ENCODE measurements around the gene SH3PXD2A.

DNA sequence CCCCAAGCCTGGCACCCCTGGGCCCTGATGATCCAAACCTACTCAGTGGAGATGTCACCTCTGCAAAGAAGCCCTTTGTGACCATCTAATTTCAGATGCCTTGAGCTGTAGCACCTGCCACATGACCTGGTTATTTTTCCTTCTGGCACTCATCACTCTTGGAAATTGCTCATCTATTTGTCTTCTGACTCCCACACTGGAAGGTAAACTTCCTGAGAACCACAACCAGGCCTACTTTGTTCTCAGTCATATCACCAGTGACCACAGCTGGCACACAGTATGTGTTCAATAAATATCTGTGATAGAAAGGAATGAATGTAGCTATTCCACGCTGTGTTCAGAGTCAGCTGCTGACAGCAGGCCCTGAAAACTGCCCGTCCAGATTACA, 97.1 kb downstream of the SH3PXD2A start:
- TF ChIP-seq POLR2A (IDR thresholded peaks at IDR 0.05; ENCODE audit: low read depth, low read length) (no peak), POLR2AphosphoS5 (IDR thresholded peaks at IDR 0.05; ENCODE audit: low read depth, low read length) (no peak), TAF1 (IDR thresholded peaks at IDR 0.05; ENCODE audit: low read depth, low read length) (no peak), SPI1 (IDR thresholded peaks at IDR 0.05; ENCODE audit: low read depth, low read length) (no peak), POU2F2 (IDR thresholded peaks at IDR 0.05; ENCODE audit: low read depth, low read length) (no peak), PAX5 (IDR thresholded peaks at IDR 0.05; ENCODE audit: insufficient read depth, low read length, severe bottlenecking) (no peak)

Measured in GM12891 (cell line).